Activated naive CD8-positive, alpha-beta T cell treated with anti-CD3 and anti-CD28 coated beads, Interleukin-2, amount 10 ng/mL, durations not matched to agents 7 days and 5 days (primary cell): ENCODE results near the gene TTLL13. TPM values are rescaled to one million over a fixed set of nuclear protein-coding genes. Genes with fewer than 3 reads are reported as not detected.
A peak's percentile ranks its signal among the peaks of the same experiment; 100 is the strongest.
"Not testable (repeated sequence)": the region's sequence is repeated elsewhere in the genome, so short reads cannot be mapped to it uniquely, and the experiment has no call there.

Experiments used
- ATAC-seq: fragments of 150-1000 bp; cut with Tn5 transposase; one replicate; pipeline ENCODE4 v1.10.0; 2021; ENCODE audit warnings: low read depth, moderate library complexity
- POLR2A ChIA-PET: fragments of 350-600 bp; sonication (Branson Sonifier 250); formaldehyde crosslinking; loops from one replicate; lab custom pipeline; 2021; ENCODE audit warnings: antibody characterized with exemption; lab: Charles Lee
- DNase-seq: peaks from one replicate; pipeline ENCODE4 v3.0.0; 2021
- H3K27ac Mint-ChIP-seq: one replicate; pipeline ENCODE4 v1.8.0; 2022; ENCODE audit warnings: mild to moderate bottlenecking, mixed read lengths
- H3K27me3 Mint-ChIP-seq: one replicate; pipeline ENCODE4 v1.8.0; 2022; ENCODE audit warnings: mild to moderate bottlenecking, moderate library complexity, mixed read lengths
- H3K36me3 Mint-ChIP-seq: one replicate; pipeline ENCODE4 v1.8.0; 2021; ENCODE audit warnings: mild to moderate bottlenecking, mixed read lengths
- H3K4me1 Mint-ChIP-seq: one replicate; pipeline ENCODE4 v1.8.0; 2021; ENCODE audit warnings: mixed read lengths
- H3K4me3 Mint-ChIP-seq: one replicate; pipeline ENCODE4 v1.8.0; 2022; ENCODE audit warnings: mild to moderate bottlenecking, moderate library complexity, mixed read lengths
- H3K9me3 Mint-ChIP-seq: one replicate; pipeline ENCODE4 v1.8.0; 2021; ENCODE audit warnings: mixed read lengths
- total RNA-seq, 2 experiments: library from RNA; stranded (reverse); gene quantifications; one replicate each; pipeline ENCODE4 v1.2.3, GENCODE V29; 2021

TTLL13 gene
- total RNA-seq, 2 experiments from 2014 or later: 0.47 to 1.5 TPM

GRCh38 chr15:90286678-90287077, 37.3 kb downstream of the TTLL13 start:
- DNase-seq: no peak
- peak; percentile 68 for ATAC-seq
- H3K27ac Mint-ChIP-seq: no peak overlapping the region
- peaks cover 2% of the 10 kb centered on the region for H3K4me1 Mint-ChIP-seq
- POLR2A ChIA-PET: no interaction called here
- H3K27me3 Mint-ChIP-seq: peaks cover 2% of the 10 kb centered on the region
- H3K4me3 Mint-ChIP-seq: no peak overlapping the region
- no peaks in the 10 kb centered on the region for H3K9me3 Mint-ChIP-seq
- no peaks in the 10 kb centered on the region for H3K36me3 Mint-ChIP-seq

GRCh38 chr15:90287101-90287500, 37.7 kb downstream of the TTLL13 start:
- Mint-ChIP-seq H3K4me1 (peaks cover 3% of the 10 kb centered on the region), H3K27me3 (peaks cover 2% of the 10 kb centered on the region), H3K9me3 (no peaks in the 10 kb centered on the region), H3K27ac (no peak overlapping the region), H3K36me3 (no peaks in the 10 kb centered on the region), H3K4me3 (no peak overlapping the region)
- no peak for DNase-seq
- no peak for ATAC-seq
- POLR2A ChIA-PET: no interaction called here

GRCh38 chr15:90287946-90288345, 38.6 kb downstream of the TTLL13 start:
- POLR2A ChIA-PET: no interaction called here
- DNase-seq: no peak
- Mint-ChIP-seq H3K9me3 (no peaks in the 10 kb centered on the region), H3K36me3 (no peaks in the 10 kb centered on the region), H3K4me1 (peaks cover 3% of the 10 kb centered on the region), H3K27me3 (peaks cover 2% of the 10 kb centered on the region), H3K27ac (no peak overlapping the region), H3K4me3 (no peak overlapping the region)
- no peak for ATAC-seq

- Mint-ChIP-seq H3K9me3 (no peaks in the 10 kb centered on the region), H3K4me3 (no peak overlapping the region), H3K27me3 (peaks cover 13% of the 10 kb centered on the region), H3K36me3 (no peaks in the 10 kb centered on the region), H3K27ac (no peak overlapping the region), H3K4me1 (peaks cover 8% of the 10 kb centered on the region)
- DNase-seq: no peak
- no peak for ATAC-seq
- POLR2A ChIA-PET: no interaction called here
Observed at GRCh38 chr15:90291679-90292356, 42.5 kb downstream of the TTLL13 start.

GRCh38 chr15:90293040-90293810, 43.9 kb downstream of the TTLL13 start:
- peak overlapping the region; percentile 21 for H3K27ac Mint-ChIP-seq
- not testable (repeated sequence) for H3K9me3 Mint-ChIP-seq, H3K36me3 Mint-ChIP-seq, H3K4me3 Mint-ChIP-seq, H3K4me1 Mint-ChIP-seq
- POLR2A ChIA-PET: interaction anchor here (0.6 to 1.0 kb wide), 5 partner anchors 11 to 593 kb away, joined by 3 to 5 read pairs (median 3); partner anchors contain the start of gene NGRN
- peak; percentile 83 for DNase-seq
- H3K27me3 Mint-ChIP-seq: peaks cover 19% of the 10 kb centered on the region
- ATAC-seq: peak; percentile 75

- ATAC-seq (no peak), DNase-seq (no peak)
- no peak overlapping the region for H3K4me3 Mint-ChIP-seq
- peaks cover 19% of the 10 kb centered on the region for H3K27me3 Mint-ChIP-seq
- H3K9me3 Mint-ChIP-seq: no peaks in the 10 kb centered on the region
- POLR2A ChIA-PET: interaction anchor here (0.7 kb wide), 1 partner anchor 187 kb away, joined by 3 read pairs; no protein-coding TSS in a partner anchor
- peaks cover 8% of the 10 kb centered on the region for H3K4me1 Mint-ChIP-seq
- no peaks in the 10 kb centered on the region for H3K36me3 Mint-ChIP-seq
- peak overlapping the region; percentile 21 for H3K27ac Mint-ChIP-seq
Observed at GRCh38 chr15:90294159-90294558, 44.8 kb downstream of the TTLL13 start.

- Mint-ChIP-seq H3K27me3 (peaks cover 20% of the 10 kb centered on the region), H3K9me3 (no peaks in the 10 kb centered on the region), H3K4me3 (no peak overlapping the region), H3K27ac (no peak overlapping the region), H3K4me1 (peaks cover 8% of the 10 kb centered on the region), H3K36me3 (no peaks in the 10 kb centered on the region)
- POLR2A ChIA-PET: no interaction called here
- DNase-seq (no peak), ATAC-seq (no peak)
Observed at GRCh38 chr15:90294601-90295269, 45.4 kb downstream of the TTLL13 start.

- H3K36me3 Mint-ChIP-seq: no peaks in the 10 kb centered on the region
- ATAC-seq: no peak
- peaks cover 9% of the 10 kb centered on the region for H3K4me1 Mint-ChIP-seq
- no peak for DNase-seq
- H3K4me3 Mint-ChIP-seq: no peak overlapping the region
- H3K27ac Mint-ChIP-seq: no peak overlapping the region
- POLR2A ChIA-PET: no interaction called here
- peaks cover 19% of the 10 kb centered on the region for H3K27me3 Mint-ChIP-seq
- no peaks in the 10 kb centered on the region for H3K9me3 Mint-ChIP-seq
Observed at GRCh38 chr15:90295270-90295648, 45.9 kb downstream of the TTLL13 start.

GRCh38 chr15:90296316-90296884, 47.0 kb downstream of the TTLL13 start:
- H3K9me3 Mint-ChIP-seq, POLR2A ChIA-PET, DNase-seq, ATAC-seq, H3K4me3 Mint-ChIP-seq, H3K36me3 Mint-ChIP-seq, H3K27ac Mint-ChIP-seq: not testable (repeated sequence)
- peaks cover 19% of the 10 kb centered on the region for H3K27me3 Mint-ChIP-seq
- H3K4me1 Mint-ChIP-seq: peaks cover 15% of the 10 kb centered on the region

- POLR2A ChIA-PET: no interaction called here
- Mint-ChIP-seq H3K9me3 (no peaks in the 10 kb centered on the region), H3K36me3 (no peaks in the 10 kb centered on the region), H3K4me1 (peaks cover 19% of the 10 kb centered on the region), H3K4me3 (no peak overlapping the region), H3K27ac (no peak overlapping the region), H3K27me3 (peaks cover 19% of the 10 kb centered on the region)
- DNase-seq: no peak
- ATAC-seq: no peak
Observed at GRCh38 chr15:90297021-90297420, 47.7 kb downstream of the TTLL13 start.

GRCh38 chr15:90300541-90300940, 51.2 kb downstream of the TTLL13 start:
- POLR2A ChIA-PET: no interaction called here
- H3K9me3 Mint-ChIP-seq: no peaks in the 10 kb centered on the region
- no peak overlapping the region for H3K27ac Mint-ChIP-seq

GRCh38 chr15:90300988-90301706, 51.8 kb downstream of the TTLL13 start:
- Mint-ChIP-seq H3K4me3 (peak overlapping the region; percentile 42), H3K27ac (peak overlapping the region; percentile 32), H3K27me3 (peaks cover 10% of the 10 kb centered on the region)

More at GRCh38 chr15:90300541-90300940, 51.2 kb downstream of the TTLL13 start:
- ATAC-seq: no peak
- Mint-ChIP-seq H3K4me3 (no peak overlapping the region), H3K27me3 (peaks cover 14% of the 10 kb centered on the region), H3K4me1 (peaks cover 13% of the 10 kb centered on the region), H3K36me3 (no peaks in the 10 kb centered on the region)
- DNase-seq: no peak

More at GRCh38 chr15:90300988-90301706, 51.8 kb downstream of the TTLL13 start:
- Mint-ChIP-seq H3K36me3 (no peaks in the 10 kb centered on the region), H3K9me3 (no peaks in the 10 kb centered on the region), H3K4me1 (peaks cover 16% of the 10 kb centered on the region)
- POLR2A ChIA-PET: interaction anchor here (0.7 kb wide), 1 partner anchor 67 kb away, joined by 3 read pairs; the partner anchor contains the start of genes CIB1 and GDPGP1
- peak; percentile 65 for ATAC-seq
- peak; percentile 73 for DNase-seq
